Stimulated activated CD4-positive, alpha-beta T cell treated with anti-CD3 and anti-CD28 coated beads, Interleukin-2, amount 100 ng/mL, for 24 hours (primary cell): ENCODE results near the gene RASSF1.

Experiments
- DNase-seq, 2 donors: peaks; one replicate each; pipeline ENCODE4 v3.0.0-alpha.2; 2020

Gene RASSF1

GRCh38 chr3:50365080-50365841, 24.6 kb upstream of the RASSF1 start:
- peak; percentile 95 to 96 for DNase-seq

DNA sequence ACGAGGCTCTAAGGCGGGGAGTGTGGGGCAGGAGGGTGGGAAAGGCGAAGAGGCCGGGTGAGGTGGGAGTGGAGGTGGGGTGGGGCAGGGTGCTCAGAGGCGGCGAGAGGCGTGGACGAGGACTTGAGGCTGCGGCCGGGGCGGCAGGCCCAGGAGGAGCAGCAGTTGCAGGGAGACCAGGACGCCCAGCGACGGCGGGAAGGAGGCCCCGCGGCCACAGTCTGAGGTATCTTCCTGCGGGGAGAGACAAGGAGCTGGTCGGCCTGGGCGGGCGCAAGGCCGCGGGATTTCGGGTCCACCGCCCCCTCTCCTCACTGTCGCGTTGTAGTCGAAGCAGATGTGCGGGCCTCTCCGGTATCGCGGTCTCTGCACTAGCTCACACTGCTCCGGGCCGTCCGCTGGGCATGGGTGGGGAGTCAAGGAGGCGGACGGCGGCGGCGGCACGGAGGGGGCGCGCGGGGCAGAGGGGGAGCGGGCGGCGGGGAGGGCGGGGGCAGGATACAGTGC, 24.0 kb upstream of the RASSF1 start:
- DNase-seq = no peak

DNA sequence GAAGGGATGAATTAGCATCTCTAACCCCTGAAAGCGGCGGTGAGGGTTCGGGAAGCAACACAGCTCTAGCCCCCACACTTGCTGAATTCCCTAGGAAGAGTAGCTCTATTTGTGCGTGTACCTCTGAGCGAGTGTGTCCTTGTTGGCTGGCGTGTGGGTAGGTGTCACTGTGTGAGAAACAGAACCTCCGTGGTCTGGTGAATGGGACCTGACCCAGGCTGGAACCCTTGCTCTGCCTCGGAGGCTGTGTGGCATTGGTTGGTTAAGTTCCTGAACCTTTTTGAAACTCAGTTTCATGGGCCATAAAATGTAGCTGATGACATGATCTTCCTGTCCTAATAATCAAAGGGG, 19.1 kb upstream of the RASSF1 start:
- no peak for DNase-seq

DNA sequence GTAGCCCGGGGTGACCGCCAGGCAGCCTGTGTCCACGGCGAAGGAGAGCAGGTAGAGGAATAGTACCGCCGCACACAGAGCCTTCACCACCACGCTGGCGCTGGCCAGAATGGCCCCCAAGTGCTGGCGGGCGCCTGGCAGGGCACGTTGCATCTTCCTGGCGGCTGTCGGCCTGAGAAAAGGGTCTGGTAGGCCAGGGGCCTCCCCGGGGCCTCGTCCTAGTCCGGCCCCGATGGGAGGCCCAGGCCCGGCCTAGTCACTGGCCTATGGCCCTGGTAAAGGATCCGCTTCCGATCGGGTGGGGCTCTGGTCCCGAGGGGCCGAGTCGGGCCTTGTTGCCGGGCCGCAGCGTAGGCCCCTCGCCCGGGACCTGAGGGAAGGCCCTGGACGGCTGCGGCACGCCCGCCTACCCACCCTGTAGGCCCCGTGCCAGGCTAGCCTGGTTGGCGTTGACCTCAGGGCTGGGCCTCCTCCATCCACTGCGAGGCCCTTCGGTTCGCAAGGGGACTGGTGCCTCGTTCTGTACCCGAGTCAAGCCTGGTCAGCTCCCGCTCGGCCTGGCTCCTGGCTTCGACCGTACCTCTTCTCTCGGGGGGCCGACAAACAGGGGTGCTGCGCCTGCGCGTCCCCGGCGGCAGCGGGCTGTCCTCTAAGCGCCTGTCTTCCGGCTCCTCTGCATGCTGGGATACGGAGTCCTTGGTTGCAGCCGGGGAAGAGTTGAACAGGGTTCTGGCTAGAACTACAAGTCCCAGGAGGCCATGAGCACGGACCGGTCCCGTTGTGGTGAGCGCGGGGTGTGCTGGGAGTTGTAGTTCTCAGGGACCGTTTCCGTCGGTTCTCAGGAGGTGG, 18.5 kb upstream of the RASSF1 start, which contains the start of gene TMEM115:
TMEM115 (minus strand) TSS at position 611 of the 849 bp plus-strand sequence; CDS start at position 153, 458 bp downstream.
- peak; percentile 93 to 95 for DNase-seq

- DNase-seq = no peak
Measured at GRCh38 chr3:50358355-50358910, 17.8 kb upstream of the RASSF1 start.

DNA sequence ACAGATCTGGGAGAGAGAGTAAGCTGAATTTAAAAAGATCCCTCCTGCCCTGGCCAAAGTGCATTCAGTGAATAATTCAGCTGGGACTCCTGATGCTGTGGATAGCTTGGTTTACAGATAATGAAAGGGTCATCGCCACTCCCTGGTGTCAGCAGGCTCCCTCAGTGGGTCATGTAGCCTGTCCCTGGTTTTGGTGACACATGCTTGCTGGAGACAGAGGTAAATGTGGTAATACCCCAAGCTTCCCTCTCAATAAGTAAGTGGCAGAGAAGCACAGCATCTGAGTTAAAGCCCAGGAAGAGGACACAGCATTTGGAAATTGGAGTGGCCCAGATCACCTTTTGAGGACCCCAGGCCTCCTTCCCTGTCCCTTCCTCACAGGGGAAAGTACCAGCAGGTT, 16.8 kb upstream of the RASSF1 start:
- DNase-seq = no peak

DNA sequence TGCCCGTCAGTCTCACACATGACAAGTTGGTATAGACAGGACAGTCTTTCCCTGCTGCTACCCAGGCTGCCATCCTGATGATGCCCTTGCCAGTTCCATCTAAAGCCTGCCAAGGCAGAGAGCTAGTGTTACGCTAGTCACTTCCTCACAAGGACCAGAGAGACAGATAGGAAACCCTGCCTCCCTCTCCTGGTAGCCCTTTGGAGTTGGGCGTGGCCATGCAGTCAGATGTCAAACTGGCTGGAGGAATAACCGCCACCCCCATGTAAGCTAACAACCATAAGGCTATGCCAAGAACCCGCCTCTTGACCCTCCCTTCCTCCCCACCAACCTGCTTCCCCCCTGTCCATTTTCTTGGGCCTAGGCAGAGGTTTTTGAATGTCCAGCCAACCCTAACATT, 15.9 kb upstream of the RASSF1 start:
- no peak for DNase-seq

DNA sequence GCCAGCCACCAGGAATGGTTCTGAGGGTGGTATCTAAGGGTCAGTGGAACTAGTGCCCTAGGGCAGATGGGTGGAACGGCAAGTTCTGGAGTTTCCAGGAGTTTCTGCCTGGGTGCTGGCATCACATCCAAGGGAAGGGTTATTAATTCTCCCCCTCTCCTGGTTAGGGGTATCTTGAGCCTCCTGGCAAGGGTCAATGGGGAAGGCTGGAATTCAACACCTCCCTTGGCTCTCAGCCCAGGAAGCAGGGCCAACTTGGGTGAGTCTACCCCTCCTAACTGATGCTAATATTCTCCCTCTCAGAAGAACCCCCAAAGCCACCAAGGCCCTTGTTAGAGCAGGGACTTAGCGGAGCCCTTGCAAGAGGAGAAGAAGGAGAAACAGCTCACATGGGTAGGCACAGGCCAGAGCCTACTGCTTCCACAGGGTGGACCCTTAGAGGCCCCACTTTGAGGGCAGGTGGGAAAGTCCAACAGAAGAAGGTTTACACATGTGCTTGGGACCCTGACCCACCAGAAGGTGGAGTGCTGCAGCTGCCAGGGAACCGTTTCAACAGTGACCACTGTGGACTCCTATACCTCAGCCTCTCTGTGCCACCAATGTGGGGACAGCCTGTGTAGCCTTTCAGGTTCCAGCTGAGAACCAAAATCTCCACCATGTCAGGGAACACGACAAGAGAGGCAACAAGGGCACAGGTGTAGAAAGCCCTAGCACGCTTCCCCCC, 15.4 kb upstream of the RASSF1 start:
- DNase-seq = no peak

- DNase-seq = no peak
Measured at GRCh38 chr3:50354850-50355249, 14.2 kb upstream of the RASSF1 start.

DNA sequence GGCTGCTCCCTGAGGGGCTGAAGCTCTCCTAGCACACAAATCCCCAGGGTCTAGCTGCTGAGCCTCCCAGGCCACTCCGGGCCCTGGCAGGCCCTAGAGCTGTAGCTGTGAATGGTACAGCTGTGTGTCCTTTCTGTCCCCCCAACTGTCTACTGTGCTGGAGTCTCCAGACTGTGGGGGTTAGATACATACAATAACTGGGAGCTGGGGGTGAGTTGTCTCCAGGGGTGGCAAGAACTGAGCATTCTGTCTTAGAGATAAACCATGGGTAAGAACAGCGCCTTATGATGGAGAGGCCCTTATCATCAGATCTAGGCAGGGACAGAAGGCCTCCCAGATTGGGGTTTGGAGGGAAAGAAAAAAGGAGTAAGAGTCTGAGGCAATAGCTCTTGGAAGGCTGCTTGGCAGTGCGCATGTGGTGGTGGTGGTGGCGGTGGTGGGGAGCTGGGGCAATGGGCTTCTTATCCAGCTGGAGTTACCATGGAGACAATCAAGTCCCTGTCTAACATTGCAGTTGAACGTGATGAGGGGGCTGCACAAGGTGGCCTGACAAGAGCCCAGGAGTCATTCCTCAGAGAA, 13.6 kb upstream of the RASSF1 start:
- DNase-seq = no peak

GRCh38 chr3:50353245-50354004, 12.8 kb upstream of the RASSF1 start:
- no peak for DNase-seq

DNA sequence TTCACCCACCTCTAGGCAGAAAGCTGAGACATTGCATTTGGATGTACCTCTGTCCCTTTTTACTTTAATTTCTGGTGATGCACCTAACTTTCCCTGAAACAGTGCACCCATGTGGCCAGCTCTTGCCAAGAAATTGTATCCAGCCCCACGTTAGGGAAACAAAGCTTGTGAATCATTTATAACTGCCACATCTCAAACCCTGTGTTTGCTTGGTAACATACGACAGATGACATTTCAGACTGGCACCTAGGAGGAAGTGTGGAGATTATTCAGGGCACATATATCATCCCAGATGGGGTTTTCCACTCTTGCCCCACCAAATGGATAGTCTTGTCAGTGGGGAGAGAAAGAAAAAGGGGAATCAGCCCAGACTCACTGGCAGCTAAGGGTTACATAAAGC, 12.1 kb upstream of the RASSF1 start:
- DNase-seq = no peak

- DNase-seq = no peak
Measured at GRCh38 chr3:50351323-50351697, 10.7 kb upstream of the RASSF1 start.

- DNase-seq = peak; percentile 99
Measured at GRCh38 chr3:50350527-50351322, 10.1 kb upstream of the RASSF1 start, which contains the start of the genes CYB561D2 and NPRL2. Gene CYB561D2, plus strand, starts transcription at chr3:50350862. Its CDS starts 572 bp downstream, at chr3:50351434. Gene NPRL2, minus strand, starts transcription at chr3:50350775. Its CDS starts 123 bp downstream, at chr3:50350652.

DNA sequence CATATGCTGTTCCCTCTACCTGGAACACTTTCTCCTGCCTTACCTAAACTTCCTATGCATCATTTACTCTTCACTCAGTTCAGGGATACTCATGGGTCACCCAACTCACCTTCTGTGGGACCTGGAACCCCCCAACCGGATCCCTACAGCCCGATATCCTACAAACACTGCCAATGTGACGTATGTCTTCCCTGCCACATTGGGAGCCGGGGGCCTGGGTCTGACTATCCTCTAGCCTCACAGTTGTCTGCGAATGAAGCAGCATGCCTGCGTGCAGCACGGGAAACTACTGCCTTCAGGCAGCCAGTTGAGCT, 9.5 kb upstream of the RASSF1 start:
- no peak for DNase-seq

- peak; percentile 76 to 77 for DNase-seq
Measured at GRCh38 chr3:50347187-50347813, 6.7 kb upstream of the RASSF1 start.

DNA sequence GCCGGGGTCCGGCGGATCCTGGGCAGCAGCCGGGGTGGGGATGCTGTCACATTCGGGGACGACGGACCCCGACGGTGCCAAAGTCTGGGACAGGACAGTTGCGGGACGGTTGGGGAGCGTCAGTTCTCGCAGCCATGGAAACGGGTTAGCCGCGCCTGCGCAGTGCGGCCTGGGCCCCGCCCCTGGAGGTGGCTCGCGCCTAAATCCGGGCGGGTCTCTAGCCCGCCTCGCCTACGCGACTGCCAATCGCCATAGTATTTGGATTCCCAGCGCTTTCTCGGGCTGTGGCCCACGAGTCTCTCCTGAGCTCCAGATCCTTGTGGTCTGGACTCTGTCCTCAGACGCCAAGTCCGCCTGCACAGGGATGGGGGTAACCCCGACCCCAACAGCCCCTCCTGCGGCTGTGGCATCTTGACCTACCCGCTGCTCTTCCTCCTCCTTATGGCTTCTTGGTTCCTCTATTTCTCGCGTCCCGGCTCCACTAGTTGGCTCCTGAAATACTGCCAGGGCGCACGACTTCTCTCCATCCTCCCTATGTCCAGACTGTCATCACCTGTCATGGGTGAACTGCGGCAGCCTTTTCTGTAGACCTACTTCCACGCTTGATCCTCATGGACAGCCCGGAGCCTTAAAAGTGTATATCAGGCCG, 5.1 kb upstream of the RASSF1 start, which contains the start of gene ZMYND10:
ZMYND10 (minus strand) TSS at position 147 of the 649 bp plus-strand sequence. CDS start 153 bp downstream, outside the sequence.
- peak; percentile 76 to 87 for DNase-seq

- DNase-seq = no peak
Measured at GRCh38 chr3:50345008-50345407, 4.4 kb upstream of the RASSF1 start.

DNA sequence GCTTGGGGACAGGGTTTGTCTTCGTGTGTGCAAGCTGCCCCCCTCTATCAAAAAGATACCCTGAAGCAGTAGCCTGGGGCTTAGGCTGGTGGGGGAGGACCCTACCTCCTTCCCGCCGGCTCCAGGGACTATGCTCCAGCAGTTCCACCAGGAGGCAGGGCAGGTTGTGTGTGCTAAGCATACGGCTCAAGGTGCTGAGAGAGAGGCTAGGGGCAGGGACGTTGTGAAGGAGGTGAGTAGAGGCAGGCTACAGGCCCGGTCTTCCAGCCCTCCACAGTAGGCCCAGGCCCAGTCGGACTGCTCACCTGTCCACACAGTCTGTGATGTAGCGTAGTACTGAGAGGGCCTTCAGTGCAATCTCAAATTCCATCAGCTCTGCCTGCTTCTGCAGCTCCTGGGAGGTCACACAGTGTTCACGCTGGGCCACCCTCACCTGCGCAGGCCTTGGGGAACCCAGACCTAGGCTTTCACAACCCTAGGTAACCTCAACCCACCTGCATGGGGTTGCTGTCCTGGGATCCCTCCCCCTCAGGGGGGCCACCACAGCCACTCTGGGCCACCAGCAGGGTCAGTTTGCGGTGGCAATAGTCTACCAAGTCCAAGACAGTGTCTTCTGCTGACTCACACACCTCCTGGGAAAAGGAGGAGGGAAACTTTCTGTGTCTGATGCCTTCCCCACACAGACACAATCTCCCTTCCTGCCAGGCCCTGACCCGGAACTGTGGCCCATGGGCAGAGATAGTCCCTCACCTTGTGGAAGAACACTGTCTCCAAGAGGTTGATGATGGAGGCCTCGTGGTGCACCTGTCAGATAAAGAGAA, 2.4 kb upstream of the RASSF1 start:
- DNase-seq = no peak
